WTC11 (cell line): ENCODE results near the gene SNX20.

Experiments
- ATF1 ChIP-seq: sonication (generic); formaldehyde crosslinking; IDR thresholded peaks from 2 replicates; pipeline ENCODE4 v1.8.1; 2023; ENCODE audit warnings: mild to moderate bottlenecking, moderate library complexity, missing genetic modification reagents
- ESRRA ChIP-seq: sonication (generic); formaldehyde crosslinking; IDR thresholded peaks from 2 replicates; pipeline ENCODE4 v1.8.1; 2022; ENCODE audit warnings: mild to moderate bottlenecking, missing genetic modification reagents, borderline replicate concordance
- TEAD4 ChIP-seq: sonication (generic); formaldehyde crosslinking; IDR thresholded peaks from 2 replicates; pipeline ENCODE4 v1.8.0; 2022; ENCODE audit warnings: mild to moderate bottlenecking, missing genetic modification reagents
- ZNF138 ChIP-seq: sonication (generic); formaldehyde crosslinking; conservative IDR thresholded peaks from 2 replicates; pipeline ENCODE4 v1.8.1; 2022; ENCODE audit warnings: mild to moderate bottlenecking, moderate library complexity, missing genetic modification reagents
- TF ChIP-seq, protein P1 (sequence below): fragments of 200-600 bp; IDR thresholded peaks from 2 replicates; pipeline ENCODE4 v1.8.0; 2022; ENCODE audit warnings: antibody characterized with exemption
- TF ChIP-seq, protein P2 (sequence below): sonication (generic); formaldehyde crosslinking; IDR thresholded peaks from 2 replicates; pipeline ENCODE4 v1.8.0; 2022; ENCODE audit warnings: mild to moderate bottlenecking, missing genetic modification reagents

DNA sequence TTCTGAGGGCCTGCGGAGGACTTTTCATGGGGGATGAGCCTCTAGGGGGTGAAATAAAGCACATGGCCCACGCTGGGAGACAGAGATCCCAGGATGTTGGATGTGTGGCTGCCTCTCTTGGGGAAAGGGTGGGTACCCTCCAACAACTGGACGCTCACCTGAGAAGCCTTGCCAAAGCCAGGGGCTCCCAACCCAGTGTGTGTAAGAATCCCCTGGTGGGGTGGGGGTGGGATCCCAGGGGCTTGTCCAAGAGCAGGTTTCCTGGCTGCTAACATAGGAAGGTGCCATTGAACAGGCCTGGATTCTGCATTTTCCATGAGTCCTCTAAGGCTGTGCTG is 587 bp downstream of the SNX20 start:
- no peak for TF ChIP-seq TEAD4 (CRISPR knock-in tag)
- TF ChIP-seq, protein P1, sequence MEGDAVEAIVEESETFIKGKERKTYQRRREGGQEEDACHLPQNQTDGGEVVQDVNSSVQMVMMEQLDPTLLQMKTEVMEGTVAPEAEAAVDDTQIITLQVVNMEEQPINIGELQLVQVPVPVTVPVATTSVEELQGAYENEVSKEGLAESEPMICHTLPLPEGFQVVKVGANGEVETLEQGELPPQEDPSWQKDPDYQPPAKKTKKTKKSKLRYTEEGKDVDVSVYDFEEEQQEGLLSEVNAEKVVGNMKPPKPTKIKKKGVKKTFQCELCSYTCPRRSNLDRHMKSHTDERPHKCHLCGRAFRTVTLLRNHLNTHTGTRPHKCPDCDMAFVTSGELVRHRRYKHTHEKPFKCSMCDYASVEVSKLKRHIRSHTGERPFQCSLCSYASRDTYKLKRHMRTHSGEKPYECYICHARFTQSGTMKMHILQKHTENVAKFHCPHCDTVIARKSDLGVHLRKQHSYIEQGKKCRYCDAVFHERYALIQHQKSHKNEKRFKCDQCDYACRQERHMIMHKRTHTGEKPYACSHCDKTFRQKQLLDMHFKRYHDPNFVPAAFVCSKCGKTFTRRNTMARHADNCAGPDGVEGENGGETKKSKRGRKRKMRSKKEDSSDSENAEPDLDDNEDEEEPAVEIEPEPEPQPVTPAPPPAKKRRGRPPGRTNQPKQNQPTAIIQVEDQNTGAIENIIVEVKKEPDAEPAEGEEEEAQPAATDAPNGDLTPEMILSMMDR, result no peak
- no peak for TF ChIP-seq ESRRA (CRISPR knock-in tag)
- no peak for TF ChIP-seq ATF1 (CRISPR knock-in tag)
- TF ChIP-seq ZNF138 (CRISPR knock-in tag), result no peak
- TF ChIP-seq, protein P2, sequence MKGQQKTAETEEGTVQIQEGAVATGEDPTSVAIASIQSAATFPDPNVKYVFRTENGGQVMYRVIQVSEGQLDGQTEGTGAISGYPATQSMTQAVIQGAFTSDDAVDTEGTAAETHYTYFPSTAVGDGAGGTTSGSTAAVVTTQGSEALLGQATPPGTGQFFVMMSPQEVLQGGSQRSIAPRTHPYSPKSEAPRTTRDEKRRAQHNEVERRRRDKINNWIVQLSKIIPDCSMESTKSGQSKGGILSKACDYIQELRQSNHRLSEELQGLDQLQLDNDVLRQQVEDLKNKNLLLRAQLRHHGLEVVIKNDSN (CRISPR knock-in tag), result no peak
